CD4-positive, alpha-beta memory T cell (primary cell): Measurements from ENCODE around the gene ANXA8L1. TPM values are rescaled to one million over a fixed set of nuclear protein-coding genes. Genes with fewer than 3 reads are reported as not detected.
"Not testable (repeated sequence)": the region's sequence is repeated elsewhere in the genome, so short reads cannot be mapped to it uniquely, and the experiment has no call there.

Experiments used
- CTCF ChIA-PET: fragments of 350-600 bp; sonication (Branson Sonifier 250); formaldehyde crosslinking; loops from one replicate; lab custom pipeline; 2021; ENCODE audit warnings: inconsistent platforms; ENCODE audit not compliant: partially characterized antibody; lab: Charles Lee
- POLR2A ChIA-PET: fragments of 350-600 bp; sonication (Branson Sonifier 250); formaldehyde crosslinking; loops from one replicate; lab custom pipeline; 2021; ENCODE audit not compliant: partially characterized antibody; lab: Charles Lee
- DNase-seq, 5 donors: peaks; one replicate each; pipeline versions ENCODE4 v3.0.0 to v3.0.0-alpha.2; 2020 to 2022; ENCODE audit warnings: mixed read lengths in 1 of 5
- H3K27ac ChIP-seq: one replicate; pipeline ENCODE4 v1.7.0; 2013; ENCODE audit warnings: low read depth, low read length
- H3K27me3 ChIP-seq: 2 replicates; pipeline ENCODE4 v1.7.0; 2013; ENCODE audit warnings: mild to moderate bottlenecking, low read length, moderate library complexity; ENCODE audit not compliant: insufficient read depth
- H3K36me3 ChIP-seq: 2 replicates; pipeline ENCODE4 v1.7.0; 2013; ENCODE audit warnings: mild to moderate bottlenecking, low read length, moderate library complexity; ENCODE audit not compliant: insufficient read depth
- H3K4me1 ChIP-seq: 2 replicates; pipeline ENCODE4 v1.7.0; 2013; ENCODE audit warnings: mild to moderate bottlenecking, low read length, moderate library complexity; ENCODE audit not compliant: insufficient read depth
- H3K4me3 ChIP-seq, 2 donors: one replicate each; pipeline ENCODE4 v1.7.0; 2013; ENCODE audit warnings: low read length in 2 of 2, mild to moderate bottlenecking in 1 of 2
- H3K9me3 ChIP-seq, 2 donors: one replicate each; pipeline ENCODE4 v1.7.0; 2013; ENCODE audit warnings: low read length in 2 of 2, control low read depth in 1 of 2; ENCODE audit not compliant: control insufficient read depth in 1 of 2
- H3K27ac Mint-ChIP-seq, 7 donors: one replicate each; pipeline ENCODE4 v1.8.0; 2020 to 2021; ENCODE audit warnings: mixed read lengths in 7 of 7, mild to moderate bottlenecking in 6 of 7, inconsistent platforms in 3 of 7, moderate library complexity in 3 of 7
- H3K27me3 Mint-ChIP-seq, 2 donors: one replicate each; pipeline ENCODE4 v1.8.0; 2020 to 2021; ENCODE audit warnings: mixed read lengths in 2 of 2
- H3K36me3 Mint-ChIP-seq, 2 donors: one replicate each; pipeline ENCODE4 v1.8.0; 2020 to 2021; ENCODE audit warnings: mixed read lengths in 2 of 2, inconsistent platforms in 1 of 2, mild to moderate bottlenecking in 1 of 2
- H3K4me1 Mint-ChIP-seq, 4 donors: one replicate each; pipeline ENCODE4 v1.8.0; 2020 to 2021; ENCODE audit warnings: mixed read lengths in 4 of 4, mild to moderate bottlenecking in 1 of 4
- H3K4me3 Mint-ChIP-seq, 8 donors: one replicate each; pipeline ENCODE4 v1.8.0; 2020 to 2021; ENCODE audit warnings: mixed read lengths in 8 of 8, mild to moderate bottlenecking in 7 of 8, moderate library complexity in 6 of 8, inconsistent platforms in 3 of 8
- H3K9me3 Mint-ChIP-seq, 8 donors: one replicate each; pipeline ENCODE4 v1.8.0; 2020 to 2021; ENCODE audit warnings: mixed read lengths in 8 of 8, mild to moderate bottlenecking in 5 of 8, inconsistent platforms in 3 of 8, moderate library complexity in 1 of 8
- intact Hi-C: fragments of 100-400 bp; cut with micrococcal nuclease; formaldehyde crosslinking; loops from one replicate; pipeline ENCODE4 v1.15.1; 2023
- polyA plus RNA-seq, 2 donors: library from polyadenylated mRNA; unstranded; fragments of 300-500 nt; fragmentation: Illumina TruSeq; gene quantifications; one replicate each; pipeline ENCODE4 v1.2.3, GENCODE V29; 2021
- total RNA-seq, 2 experiments: library from RNA; stranded (reverse); gene quantifications; one replicate each; pipeline ENCODE4 v1.2.3, GENCODE V29; 2021

ANXA8L1 gene
- total and polyA plus RNA-seq, 4 experiments from 2014 or later = not detected

- H3K9me3 Mint-ChIP-seq, H3K27ac Mint-ChIP-seq, H3K4me3 Mint-ChIP-seq, H3K4me3 ChIP-seq, DNase-seq, H3K27ac ChIP-seq, H3K36me3 Mint-ChIP-seq, CTCF ChIA-PET, H3K4me1 ChIP-seq, intact Hi-C loops, H3K36me3 ChIP-seq, H3K9me3 ChIP-seq, POLR2A ChIA-PET, H3K4me1 Mint-ChIP-seq, H3K27me3 Mint-ChIP-seq, H3K27me3 ChIP-seq: not testable (repeated sequence)
Measured at GRCh38 chr10:46379233-46379848, 3.8 kb downstream of the ANXA8L1 start.

GRCh38 chr10:46385858-46386257, 10.3 kb downstream of the ANXA8L1 start:
- intact Hi-C loops, H3K4me3 Mint-ChIP-seq, H3K4me1 ChIP-seq, H3K27me3 Mint-ChIP-seq, H3K27me3 ChIP-seq, H3K36me3 ChIP-seq, H3K27ac ChIP-seq, CTCF ChIA-PET, H3K4me3 ChIP-seq, H3K4me1 Mint-ChIP-seq, H3K9me3 Mint-ChIP-seq, H3K36me3 Mint-ChIP-seq, H3K9me3 ChIP-seq, POLR2A ChIA-PET, H3K27ac Mint-ChIP-seq, DNase-seq: not testable (repeated sequence)

- H3K36me3 Mint-ChIP-seq, H3K36me3 ChIP-seq, POLR2A ChIA-PET, H3K9me3 ChIP-seq, H3K4me1 ChIP-seq, H3K4me3 ChIP-seq, H3K27ac ChIP-seq, CTCF ChIA-PET, H3K27me3 ChIP-seq, intact Hi-C loops, H3K4me3 Mint-ChIP-seq, H3K27ac Mint-ChIP-seq, H3K4me1 Mint-ChIP-seq, H3K9me3 Mint-ChIP-seq, DNase-seq, H3K27me3 Mint-ChIP-seq: not testable (repeated sequence)
Measured at GRCh38 chr10:46386694-46387093, 11.1 kb downstream of the ANXA8L1 start.

GRCh38 chr10:46387309-46387902, 11.8 kb downstream of the ANXA8L1 start:
- H3K36me3 Mint-ChIP-seq, H3K36me3 ChIP-seq, H3K27me3 Mint-ChIP-seq, H3K4me3 Mint-ChIP-seq, H3K4me1 ChIP-seq, CTCF ChIA-PET, POLR2A ChIA-PET, H3K27ac Mint-ChIP-seq, intact Hi-C loops, DNase-seq, H3K27me3 ChIP-seq, H3K4me3 ChIP-seq, H3K9me3 Mint-ChIP-seq, H3K4me1 Mint-ChIP-seq, H3K27ac ChIP-seq, H3K9me3 ChIP-seq: not testable (repeated sequence)

- H3K9me3 Mint-ChIP-seq, H3K27ac ChIP-seq, H3K27me3 Mint-ChIP-seq, DNase-seq, H3K36me3 ChIP-seq, POLR2A ChIA-PET, H3K4me1 Mint-ChIP-seq, H3K4me3 Mint-ChIP-seq, H3K27me3 ChIP-seq, H3K4me3 ChIP-seq, H3K36me3 Mint-ChIP-seq, CTCF ChIA-PET, H3K4me1 ChIP-seq, H3K27ac Mint-ChIP-seq, H3K9me3 ChIP-seq, intact Hi-C loops: not testable (repeated sequence)
Measured at GRCh38 chr10:46391422-46391821, 15.8 kb downstream of the ANXA8L1 start.

- DNase-seq, H3K27ac Mint-ChIP-seq, H3K4me3 Mint-ChIP-seq, H3K27me3 ChIP-seq, H3K36me3 Mint-ChIP-seq, H3K27ac ChIP-seq, H3K27me3 Mint-ChIP-seq, H3K4me1 Mint-ChIP-seq, CTCF ChIA-PET, H3K4me1 ChIP-seq, H3K4me3 ChIP-seq, intact Hi-C loops, H3K9me3 Mint-ChIP-seq, H3K9me3 ChIP-seq, POLR2A ChIA-PET, H3K36me3 ChIP-seq: not testable (repeated sequence)
Measured at GRCh38 chr10:46396441-46397279, 21.1 kb downstream of the ANXA8L1 start.

GRCh38 chr10:46397767-46398166, 22.2 kb downstream of the ANXA8L1 start:
- H3K36me3 ChIP-seq, H3K27ac ChIP-seq, H3K36me3 Mint-ChIP-seq, H3K4me1 Mint-ChIP-seq, H3K9me3 Mint-ChIP-seq, CTCF ChIA-PET, POLR2A ChIA-PET, H3K4me1 ChIP-seq, H3K4me3 Mint-ChIP-seq, H3K4me3 ChIP-seq, intact Hi-C loops, H3K9me3 ChIP-seq, H3K27me3 ChIP-seq, H3K27me3 Mint-ChIP-seq: not testable (repeated sequence)
- peak overlapping the region in 1 of 7 donors; percentile 51 for H3K27ac Mint-ChIP-seq
- peak in 1 of 5 donors; percentile 28 for DNase-seq
